Measurements from ENCODE around the gene FOXJ1.

GRCh38 chr17:76166906-76167305 is 25.9 kb upstream of the FOXJ1 start:
- TF ChIP-seq CTCF (conservative IDR thresholded peaks at IDR 0.05; ENCODE audit: low read length) (no peak), EZH2phosphoT487 (IDR thresholded peaks at IDR 0.05; ENCODE audit: borderline replicate concordance) (no peak)
